Mucosa of rectum (tissue), 2 donors: ENCODE results near the gene SETD2.

Source experiments
- H3K27ac ChIP-seq, 2 donors: one replicate each; pipeline ENCODE4 v1.7.0; 2013; ENCODE audit warnings: inconsistent platforms in 2 of 2, low read depth in 2 of 2, low read length in 2 of 2
- H3K27me3 ChIP-seq, 2 donors: one replicate each; pipeline ENCODE4 v1.7.0; 2013; ENCODE audit warnings: low read length in 2 of 2; ENCODE audit not compliant: control insufficient read depth in 2 of 2, insufficient read depth in 2 of 2
- H3K36me3 ChIP-seq, 2 donors: one replicate each; pipeline ENCODE4 v1.7.0; 2013; ENCODE audit warnings: low read length in 2 of 2; ENCODE audit not compliant: control insufficient read depth in 2 of 2, insufficient read depth in 2 of 2
- H3K4me1 ChIP-seq, 2 donors: one replicate each; pipeline ENCODE4 v1.7.0; 2013; ENCODE audit warnings: low read length in 2 of 2, mild to moderate bottlenecking in 1 of 2; ENCODE audit not compliant: control insufficient read depth in 2 of 2, insufficient read depth in 2 of 2
- H3K4me3 ChIP-seq, 2 donors: one replicate each; pipeline ENCODE4 v1.7.0; 2013; ENCODE audit warnings: low read length in 2 of 2
- H3K9ac ChIP-seq, 2 donors: one replicate each; pipeline ENCODE4 v1.7.0; 2013; ENCODE audit warnings: low read length in 2 of 2, low read depth in 1 of 2, mild to moderate bottlenecking in 1 of 2
- H3K9me3 ChIP-seq, 2 donors: one replicate each; pipeline ENCODE4 v1.7.0; 2013; ENCODE audit warnings: low read length in 2 of 2; ENCODE audit not compliant: control insufficient read depth in 2 of 2
- donor health status: healthy.
- donor health status: Normal muscosa, but diverticular disease.

Gene SETD2

DNA sequence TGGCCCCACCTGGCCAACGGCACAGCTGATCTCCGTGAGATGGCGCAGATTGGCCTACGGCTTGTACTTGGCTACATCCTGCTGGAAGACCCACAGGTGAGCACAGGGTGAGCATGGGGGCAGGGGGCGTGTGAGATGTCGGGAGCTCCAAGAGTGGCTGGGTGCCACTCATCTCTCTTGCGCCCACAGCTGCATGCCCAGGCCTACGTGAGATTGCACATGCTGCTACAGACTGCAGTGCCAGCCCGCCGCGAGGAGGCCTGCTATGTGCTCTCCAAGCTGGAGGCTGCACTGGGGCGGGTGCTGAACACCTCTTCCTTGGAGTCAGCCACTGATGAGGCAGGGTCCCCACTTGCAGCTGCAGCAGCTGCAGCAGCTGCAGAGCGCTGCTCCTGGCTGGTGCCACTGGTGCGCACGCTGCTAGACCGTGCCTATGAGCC is 162.2 kb downstream of the SETD2 start:
- Histone ChIP-seq H3K9ac (no peak overlapping the region), H3K27ac (no peak overlapping the region), H3K9me3 (no peaks in the 10 kb centered on the region), H3K27me3 (no peaks in the 10 kb centered on the region), H3K36me3 (peaks cover 52 to 77% of the 10 kb centered on the region in 2 donors), H3K4me1 (no peaks in the 10 kb centered on the region), H3K4me3 (no peak overlapping the region)

DNA sequence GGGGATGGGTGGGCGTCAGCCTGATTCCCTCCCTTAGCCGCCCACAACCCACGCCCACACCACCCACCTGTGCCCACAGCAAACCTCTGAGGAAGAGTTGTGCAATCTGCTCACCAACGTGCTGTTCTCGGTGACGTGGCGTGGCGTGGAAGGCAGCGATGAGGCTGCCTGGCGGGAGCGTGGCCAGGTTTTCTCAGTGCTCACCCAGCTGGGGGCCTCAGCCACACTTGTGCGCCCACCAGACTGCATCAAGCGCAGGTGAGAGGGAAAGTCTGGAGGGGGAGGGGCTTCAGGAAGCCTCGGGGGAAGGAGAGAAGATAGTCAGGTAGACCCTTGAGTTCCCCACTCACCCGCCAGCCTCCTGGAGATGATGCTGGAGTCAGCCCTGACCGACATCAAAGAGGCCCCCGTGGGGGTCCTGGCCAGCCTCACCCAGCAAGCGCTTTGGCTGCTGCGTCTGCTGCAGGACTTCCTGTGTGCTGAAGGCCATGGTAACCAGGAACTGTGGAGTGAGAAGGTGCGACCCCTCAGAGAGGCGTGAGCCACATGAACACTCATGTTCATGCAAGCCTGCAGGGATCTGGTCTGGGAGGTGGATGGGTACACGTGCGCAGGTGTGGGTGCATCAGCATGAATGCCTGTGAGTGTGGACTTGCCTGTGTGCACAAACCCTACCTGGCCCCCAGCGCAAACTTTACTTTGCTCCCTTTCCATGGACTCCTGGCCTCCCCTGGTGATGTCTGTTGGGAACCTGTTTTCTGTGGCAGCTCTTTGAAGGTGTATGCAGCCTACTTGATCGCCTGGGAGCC is 162.8 kb downstream of the SETD2 start:
- no peak overlapping the region for H3K4me3 ChIP-seq
- H3K9ac ChIP-seq, result no peak overlapping the region
- H3K9me3 ChIP-seq, result no peaks in the 10 kb centered on the region
- no peaks in the 10 kb centered on the region for H3K4me1 ChIP-seq
- no peaks in the 10 kb centered on the region for H3K27me3 ChIP-seq
- peaks cover 45 to 71% of the 10 kb centered on the region in 2 donors for H3K36me3 ChIP-seq
- no peak overlapping the region for H3K27ac ChIP-seq

DNA sequence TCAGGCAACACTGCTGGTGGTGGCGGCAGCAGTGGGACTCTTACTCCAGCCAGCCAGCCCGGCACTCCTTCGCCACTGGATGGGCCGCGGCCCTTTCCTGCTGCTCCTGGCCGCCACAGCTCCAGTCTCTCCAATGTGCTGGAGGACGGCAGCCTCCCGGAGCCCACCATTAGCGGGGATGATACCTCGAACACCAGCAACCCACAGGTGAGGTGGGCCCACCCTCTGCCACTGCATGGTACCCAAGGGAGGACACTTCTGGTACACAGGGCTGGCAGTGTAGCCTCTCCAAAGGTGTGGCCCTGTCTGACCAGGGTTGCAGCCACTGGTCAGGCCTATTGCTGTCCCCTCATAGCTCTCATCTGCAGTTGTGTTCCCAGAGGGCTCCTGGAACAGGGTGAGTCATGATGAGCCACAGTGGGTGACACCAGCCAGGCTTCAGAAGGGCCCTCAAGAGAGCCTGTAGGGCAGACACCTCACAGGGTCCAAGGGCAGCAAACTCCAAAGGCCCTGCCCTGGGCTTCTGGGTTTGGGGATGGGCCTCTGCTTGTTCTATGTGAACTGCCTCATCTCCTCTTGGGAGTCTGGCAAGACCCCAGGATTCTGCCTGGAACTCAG is 163.6 kb downstream of the SETD2 start:
- Histone ChIP-seq H3K27ac (no peak overlapping the region), H3K9me3 (no peaks in the 10 kb centered on the region), H3K9ac (no peak overlapping the region), H3K36me3 (peaks cover 41 to 70% of the 10 kb centered on the region in 2 donors), H3K27me3 (no peaks in the 10 kb centered on the region), H3K4me1 (no peaks in the 10 kb centered on the region), H3K4me3 (no peak overlapping the region)

DNA sequence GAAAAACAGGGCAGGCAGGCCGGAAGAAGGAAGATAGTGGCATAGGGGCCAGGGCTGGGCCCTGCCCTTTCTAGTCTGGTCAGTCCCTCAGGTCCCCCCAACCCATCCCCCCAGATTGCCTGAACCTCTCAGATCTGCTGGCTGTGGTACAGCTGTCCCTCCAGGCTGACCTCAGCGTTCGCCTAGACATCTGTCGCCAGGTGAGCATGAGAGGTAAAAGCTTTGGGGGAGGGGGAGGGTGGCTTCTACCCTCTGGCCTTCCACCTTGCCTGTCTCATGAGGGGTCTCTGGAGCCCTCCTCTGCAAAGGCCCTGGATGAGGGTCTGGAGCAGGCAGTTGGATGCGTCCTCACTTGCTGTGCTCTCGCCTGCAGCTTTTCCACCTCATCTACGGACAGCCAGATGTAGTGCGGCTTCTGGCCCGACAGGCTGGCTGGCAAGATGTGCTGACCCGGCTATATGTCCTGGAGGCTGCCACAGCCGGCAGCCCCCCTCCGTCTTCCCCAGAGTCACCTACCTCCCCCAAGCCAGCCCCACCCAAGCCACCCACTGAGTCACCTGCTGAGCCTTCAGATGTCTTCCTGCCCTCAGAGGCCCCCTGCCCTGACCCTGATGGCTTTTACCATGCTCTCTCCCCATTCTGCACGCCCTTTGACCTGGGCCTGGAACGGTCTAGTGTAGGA is 164.3 kb downstream of the SETD2 start:
- Histone ChIP-seq H3K4me3 (no peak overlapping the region), H3K27me3 (no peaks in the 10 kb centered on the region), H3K27ac (no peak overlapping the region), H3K36me3 (peaks cover 38 to 69% of the 10 kb centered on the region in 2 donors), H3K9ac (no peak overlapping the region), H3K4me1 (no peaks in the 10 kb centered on the region), H3K9me3 (no peaks in the 10 kb centered on the region)

DNA sequence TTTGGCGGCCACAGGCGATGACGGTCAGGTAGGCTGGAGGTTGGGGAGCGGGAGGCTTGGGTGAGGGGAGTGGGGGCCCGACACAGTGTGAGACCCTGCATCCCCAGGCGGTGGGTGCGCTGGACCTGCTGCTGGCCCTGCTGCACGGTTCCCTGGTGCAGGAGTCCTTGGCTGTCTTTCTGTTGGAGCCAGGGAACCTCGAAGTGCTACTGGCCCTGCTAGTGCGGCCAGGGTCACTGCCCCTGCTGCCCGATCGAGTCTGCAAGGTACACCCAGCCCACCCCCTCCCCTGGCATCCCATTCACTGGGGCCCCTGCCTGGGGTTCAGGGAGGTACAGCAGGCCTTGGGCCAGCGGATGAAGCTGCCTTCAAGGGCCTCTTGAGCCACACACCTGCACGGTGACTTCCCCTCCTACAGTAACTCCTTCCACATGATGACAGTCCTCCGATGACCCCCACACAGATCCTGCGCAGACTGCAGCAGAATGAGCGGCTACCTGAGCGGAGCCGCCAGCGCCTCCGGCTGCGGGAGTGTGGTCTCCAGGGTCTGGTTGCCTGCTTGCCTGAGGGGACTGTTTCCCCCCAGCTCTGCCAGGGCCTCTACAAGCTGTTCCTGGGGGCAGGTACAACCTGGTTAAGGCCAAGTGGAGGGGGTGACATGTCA is 164.9 kb downstream of the SETD2 start:
- Histone ChIP-seq H3K9me3 (no peaks in the 10 kb centered on the region), H3K4me1 (no peaks in the 10 kb centered on the region), H3K27ac (no peak overlapping the region), H3K9ac (no peak overlapping the region), H3K36me3 (peaks cover 39 to 70% of the 10 kb centered on the region in 2 donors), H3K4me3 (no peak overlapping the region), H3K27me3 (no peaks in the 10 kb centered on the region)

DNA sequence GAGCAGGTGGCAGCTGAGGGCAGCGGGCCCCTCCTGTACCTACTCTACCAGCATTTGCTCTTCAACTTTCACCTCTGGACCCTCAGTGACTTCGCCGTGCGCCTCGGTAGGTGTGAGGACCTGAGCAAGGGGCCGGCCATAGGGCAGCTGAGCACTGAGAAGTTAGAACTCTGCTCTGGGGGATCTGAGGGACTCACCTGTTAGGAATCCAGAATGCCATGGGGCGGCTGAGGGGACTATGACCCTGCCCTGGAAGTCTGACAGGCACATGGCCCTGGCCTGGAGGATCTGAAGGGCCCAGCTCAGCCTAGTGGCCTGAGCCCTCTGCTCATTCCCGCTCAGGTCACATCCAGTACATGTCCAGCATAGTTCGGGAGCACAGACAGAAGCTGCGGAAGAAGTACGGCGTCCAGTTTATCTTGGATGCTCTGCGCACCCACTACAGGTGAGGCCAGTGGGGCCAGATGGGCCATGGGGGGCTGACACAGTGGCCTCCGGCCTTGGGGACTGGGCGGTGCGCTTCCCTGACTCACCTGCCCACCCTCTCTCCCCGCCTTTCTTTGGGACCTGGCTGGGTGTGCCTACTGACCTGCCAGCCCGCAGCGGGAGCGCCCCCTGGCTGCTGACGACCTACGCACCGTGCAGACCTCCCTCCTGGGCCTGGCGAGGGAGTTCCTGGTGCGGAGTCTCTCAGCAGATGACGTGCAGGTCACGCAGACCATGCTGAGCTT is 165.6 kb downstream of the SETD2 start:
- H3K36me3 ChIP-seq, result peaks cover 41 to 69% of the 10 kb centered on the region in 2 donors
- no peak overlapping the region for H3K4me3 ChIP-seq
- no peaks in the 10 kb centered on the region for H3K27me3 ChIP-seq
- H3K9ac ChIP-seq, result no peak overlapping the region
- H3K9me3 ChIP-seq, result no peaks in the 10 kb centered on the region
- H3K4me1 ChIP-seq, result no peaks in the 10 kb centered on the region
- H3K27ac ChIP-seq, result no peak overlapping the region

DNA sequence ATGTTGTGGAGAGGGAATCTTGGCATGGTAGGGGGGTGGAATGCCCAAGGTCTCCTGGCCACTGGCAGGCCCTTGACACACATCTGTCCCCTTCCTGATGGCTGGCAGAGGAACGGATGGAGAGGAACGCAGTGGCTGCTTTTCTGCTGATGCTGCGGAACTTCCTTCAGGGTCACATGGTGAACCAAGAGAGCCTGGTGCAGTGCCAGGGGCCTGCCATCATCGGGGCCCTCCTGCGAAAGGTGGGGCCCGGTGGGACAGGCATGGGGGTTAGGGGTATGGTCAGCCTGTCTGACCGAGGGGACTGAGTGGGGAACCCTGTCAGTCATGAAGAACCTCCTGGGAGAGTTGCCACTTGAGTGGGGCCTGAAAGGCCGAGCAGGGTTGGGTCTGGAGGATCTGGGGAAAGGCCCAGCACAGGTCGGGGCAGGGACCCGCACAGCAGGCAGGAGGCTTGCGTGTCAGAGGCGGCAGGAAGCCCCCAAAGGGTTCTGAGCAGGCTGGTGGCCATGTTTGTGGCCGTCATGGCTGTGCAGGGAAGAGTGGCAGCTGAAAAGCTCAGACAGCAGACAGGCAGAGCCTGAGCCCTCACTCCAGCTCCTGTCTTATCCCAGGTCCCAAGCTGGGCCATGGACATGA is 166.3 kb downstream of the SETD2 start:
- no peaks in the 10 kb centered on the region for H3K27me3 ChIP-seq
- H3K27ac ChIP-seq, result no peak overlapping the region
- peaks cover 36 to 64% of the 10 kb centered on the region in 2 donors for H3K36me3 ChIP-seq

DNA sequence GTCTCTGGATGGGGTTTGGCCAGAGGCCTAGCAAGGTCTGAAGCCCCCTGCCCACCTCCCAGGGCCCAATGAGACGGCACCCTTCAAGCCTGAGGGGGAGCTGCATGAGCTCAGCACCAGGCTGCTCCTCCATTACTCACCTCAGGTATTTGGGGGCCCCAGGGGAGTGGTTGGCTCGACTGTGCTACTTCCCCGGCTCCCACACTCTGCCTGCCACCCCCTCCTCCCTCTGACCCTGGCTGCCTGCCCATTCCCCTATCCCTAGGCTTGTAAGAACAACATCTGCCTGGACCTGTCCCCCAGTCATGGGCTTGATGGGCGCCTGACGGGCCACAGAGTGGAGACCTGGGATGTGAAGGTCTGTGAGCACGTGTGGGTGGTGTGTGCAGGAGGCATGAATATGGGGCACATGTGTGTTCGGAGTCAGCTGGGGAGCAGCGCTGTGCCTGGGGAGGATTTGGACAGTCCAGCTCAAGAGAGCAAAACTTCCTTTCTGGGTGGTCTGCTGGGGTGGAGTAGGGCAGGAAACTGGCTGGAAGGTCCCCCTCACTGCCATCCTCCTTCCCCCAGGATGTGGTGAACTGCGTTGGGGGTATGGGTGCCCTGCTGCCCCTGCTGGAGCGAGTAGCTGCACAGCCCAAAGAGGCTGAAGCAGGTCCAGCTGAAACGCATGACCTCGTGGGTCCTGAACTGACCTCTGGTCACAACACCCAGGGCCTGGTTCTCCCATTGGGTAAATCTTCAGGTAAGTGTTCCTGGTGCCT is 167.0 kb downstream of the SETD2 start:
- H3K4me3 ChIP-seq, result no peak overlapping the region
- H3K36me3 ChIP-seq, result peaks cover 29 to 58% of the 10 kb centered on the region in 2 donors
- H3K27me3 ChIP-seq, result no peaks in the 10 kb centered on the region
- no peaks in the 10 kb centered on the region for H3K9me3 ChIP-seq
- no peak overlapping the region for H3K9ac ChIP-seq
- H3K27ac ChIP-seq, result no peak overlapping the region
- H3K4me1 ChIP-seq, result no peaks in the 10 kb centered on the region

More for the DNA sequence above, 166.3 kb downstream of the SETD2 start:
- no peaks in the 10 kb centered on the region for H3K4me1 ChIP-seq
- no peaks in the 10 kb centered on the region for H3K9me3 ChIP-seq
- no peak overlapping the region for H3K4me3 ChIP-seq
- no peak overlapping the region for H3K9ac ChIP-seq
